NK-92 (cell line): ENCODE results near the gene RASSF3.
"Not testable (repeated sequence)": the region's sequence is repeated elsewhere in the genome, so short reads cannot be mapped to it uniquely, and the experiment has no call there.

Experiments
- DNase-seq: peaks from one replicate; lab custom pipeline; 2025; ENCODE audit not compliant: unreplicated experiment; lab: John Stamatoyannopoulos, UW

RASSF3 gene, protein sequence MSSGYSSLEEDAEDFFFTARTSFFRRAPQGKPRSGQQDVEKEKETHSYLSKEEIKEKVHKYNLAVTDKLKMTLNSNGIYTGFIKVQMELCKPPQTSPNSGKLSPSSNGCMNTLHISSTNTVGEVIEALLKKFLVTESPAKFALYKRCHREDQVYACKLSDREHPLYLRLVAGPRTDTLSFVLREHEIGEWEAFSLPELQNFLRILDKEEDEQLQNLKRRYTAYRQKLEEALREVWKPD

DNA sequence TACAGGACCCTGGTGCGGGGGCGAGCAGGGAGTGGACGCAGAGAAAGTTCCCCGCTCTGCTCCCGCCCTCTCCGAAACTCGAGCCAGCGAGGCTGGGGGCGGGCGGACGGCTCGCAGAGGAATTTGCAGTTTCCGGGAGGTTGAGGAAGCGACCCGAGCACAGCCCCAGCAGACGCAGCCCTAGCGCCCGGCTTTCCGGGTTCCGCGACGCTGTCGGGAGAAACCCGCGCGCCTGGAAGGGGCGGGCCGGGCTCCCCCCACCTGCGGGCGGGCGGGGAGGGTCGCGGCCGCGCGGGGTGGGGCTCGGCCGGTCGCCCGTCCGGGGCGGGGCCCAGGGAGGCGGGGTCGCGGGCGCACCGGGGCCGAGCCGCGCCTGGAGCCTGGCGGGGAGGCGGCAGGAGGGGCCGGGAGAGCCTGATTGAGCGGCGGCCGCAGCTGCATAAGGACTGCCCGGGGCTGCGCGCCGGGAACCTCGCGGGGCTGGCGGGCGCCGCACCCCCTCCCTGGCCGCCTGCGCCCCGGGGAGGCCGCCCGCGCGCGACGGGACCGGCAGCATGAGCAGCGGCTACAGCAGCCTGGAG, at the start of gene RASSF3:
TSS of gene RASSF3 (plus strand) at position 417 of the 581 bp plus-strand sequence. CDS start at position 555, 138 bp downstream.
- DNase-seq: no peak

DNA sequence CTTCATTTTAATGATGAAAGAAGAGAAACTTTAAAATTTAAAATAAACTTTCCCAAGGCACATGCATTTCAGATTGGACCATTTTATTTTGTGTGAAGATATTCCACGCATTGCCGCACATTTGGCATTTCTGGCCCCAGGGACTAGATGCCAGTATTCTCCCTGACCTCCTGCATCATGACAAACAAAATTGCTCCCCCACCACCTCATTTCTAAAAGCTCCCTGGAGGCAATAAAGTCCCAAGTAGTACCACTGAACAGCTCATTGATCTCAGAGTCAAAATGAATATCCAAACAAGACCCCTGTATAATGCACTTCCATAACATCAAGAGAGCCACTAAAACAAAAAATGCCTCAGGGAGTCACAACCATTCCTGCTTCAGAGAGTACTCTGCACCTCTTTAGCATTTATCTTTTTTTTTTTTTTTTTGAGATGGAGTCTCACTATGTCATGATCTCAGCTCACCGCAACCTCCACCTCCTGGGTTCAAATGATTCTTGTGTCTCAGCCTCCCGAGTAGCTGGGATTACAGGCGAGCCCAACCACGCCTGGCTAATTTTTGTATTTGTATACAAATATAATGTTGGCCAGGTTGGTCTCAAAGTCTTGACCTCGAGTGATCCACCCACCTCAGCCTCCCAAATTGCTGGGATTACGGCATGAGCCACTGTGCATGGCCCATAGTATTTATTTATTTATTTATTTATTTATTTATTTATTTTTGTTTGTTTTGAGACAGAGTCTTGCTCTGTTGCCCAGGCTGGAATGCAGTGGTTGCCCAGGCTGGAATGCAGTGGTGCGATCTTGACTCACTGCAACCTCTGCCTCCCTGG, 48.8 kb upstream of the RASSF3 start:
- DNase-seq: no peak

DNA sequence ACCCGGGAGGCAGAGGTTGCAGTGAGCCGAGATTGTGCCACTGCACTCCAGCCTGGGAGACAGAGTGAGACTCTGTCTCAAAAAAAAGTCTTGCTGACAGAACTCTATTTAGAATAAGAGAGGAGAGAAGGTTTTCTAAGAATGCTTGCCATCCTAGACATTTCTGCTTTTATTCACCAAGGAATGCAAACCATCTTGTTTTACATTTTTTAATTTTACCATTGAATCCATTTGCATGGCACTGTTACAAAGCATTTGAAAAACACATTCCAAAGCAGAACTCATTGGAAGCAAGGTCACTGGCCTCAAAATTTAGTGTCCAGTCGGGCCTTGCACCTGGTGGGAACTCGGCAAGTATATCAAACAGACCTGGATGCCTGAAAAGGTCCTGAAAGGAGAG, 44.2 kb upstream of the RASSF3 start:
- DNase-seq: no peak

DNA sequence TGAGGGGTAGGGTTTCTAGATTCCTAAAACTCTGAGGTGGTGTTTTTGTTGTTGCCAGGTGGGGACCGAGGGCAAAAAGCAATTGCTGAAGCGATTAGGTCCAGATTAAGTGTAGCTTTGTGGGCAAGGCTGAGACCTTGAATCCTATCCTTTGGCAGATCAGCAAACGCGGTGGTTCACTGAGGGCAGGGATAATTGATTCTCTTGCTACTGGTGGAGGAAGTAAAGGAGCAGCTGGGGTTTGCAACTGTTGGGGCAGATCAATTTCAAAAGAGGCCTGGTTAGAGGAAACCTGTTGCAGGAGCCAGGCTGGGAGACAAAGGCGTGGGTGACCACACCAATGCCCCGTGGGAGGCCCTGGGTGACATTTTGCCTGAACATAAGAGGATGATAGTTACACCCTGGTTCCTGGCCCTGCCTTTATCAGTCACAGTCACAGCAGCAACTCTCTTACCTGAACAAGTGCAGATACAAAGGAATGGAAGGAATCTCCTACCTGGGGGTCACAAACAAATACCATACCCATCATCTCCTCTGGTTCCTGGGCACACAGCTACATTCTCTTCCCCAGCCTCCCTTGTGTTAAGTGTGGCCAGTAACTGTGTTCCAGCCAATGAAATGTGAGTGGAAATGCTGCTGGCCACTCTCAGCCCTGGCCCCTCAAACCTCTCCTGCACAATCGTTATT, 43.3 kb upstream of the RASSF3 start:
- no peak for DNase-seq

DNA sequence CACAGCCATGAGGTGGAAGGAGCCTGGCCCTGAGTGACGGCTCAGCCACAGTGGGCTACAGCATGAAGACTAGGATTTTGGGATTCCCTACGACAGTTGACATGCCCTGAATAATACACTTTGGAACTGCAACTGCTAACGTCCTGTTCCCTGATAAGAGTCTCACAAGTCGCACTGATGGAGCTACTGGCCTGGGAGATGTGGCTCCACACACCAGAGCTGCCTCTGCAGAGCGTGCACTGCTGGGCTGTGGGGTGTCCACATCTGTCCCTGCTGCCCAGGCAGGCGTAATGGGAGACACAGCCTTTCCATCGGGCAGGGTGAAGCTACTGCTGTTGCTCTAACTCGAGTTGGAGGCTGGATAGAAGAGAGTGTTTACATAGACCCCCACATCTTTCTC, 42.7 kb upstream of the RASSF3 start:
- no peak for DNase-seq

DNA sequence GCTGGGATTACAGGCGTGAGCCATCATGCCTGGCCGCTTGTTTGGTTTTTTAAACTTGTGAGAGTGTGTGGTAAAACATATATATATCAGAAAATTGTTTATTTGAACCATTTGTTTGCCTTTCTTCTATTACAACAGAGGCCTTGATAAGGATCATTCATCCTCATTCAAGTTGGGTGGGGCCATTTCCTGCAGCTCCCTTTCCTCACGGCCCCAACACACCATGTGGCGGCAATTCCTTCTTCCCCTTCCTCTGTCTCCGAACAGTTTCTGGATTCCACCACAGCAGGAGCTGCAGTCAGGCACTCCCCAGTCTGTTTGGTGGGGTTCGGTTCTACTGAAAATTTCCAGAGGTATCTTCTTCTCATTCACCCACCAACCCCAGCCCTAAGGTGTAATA, 42.0 kb upstream of the RASSF3 start:
- DNase-seq: no peak

DNA sequence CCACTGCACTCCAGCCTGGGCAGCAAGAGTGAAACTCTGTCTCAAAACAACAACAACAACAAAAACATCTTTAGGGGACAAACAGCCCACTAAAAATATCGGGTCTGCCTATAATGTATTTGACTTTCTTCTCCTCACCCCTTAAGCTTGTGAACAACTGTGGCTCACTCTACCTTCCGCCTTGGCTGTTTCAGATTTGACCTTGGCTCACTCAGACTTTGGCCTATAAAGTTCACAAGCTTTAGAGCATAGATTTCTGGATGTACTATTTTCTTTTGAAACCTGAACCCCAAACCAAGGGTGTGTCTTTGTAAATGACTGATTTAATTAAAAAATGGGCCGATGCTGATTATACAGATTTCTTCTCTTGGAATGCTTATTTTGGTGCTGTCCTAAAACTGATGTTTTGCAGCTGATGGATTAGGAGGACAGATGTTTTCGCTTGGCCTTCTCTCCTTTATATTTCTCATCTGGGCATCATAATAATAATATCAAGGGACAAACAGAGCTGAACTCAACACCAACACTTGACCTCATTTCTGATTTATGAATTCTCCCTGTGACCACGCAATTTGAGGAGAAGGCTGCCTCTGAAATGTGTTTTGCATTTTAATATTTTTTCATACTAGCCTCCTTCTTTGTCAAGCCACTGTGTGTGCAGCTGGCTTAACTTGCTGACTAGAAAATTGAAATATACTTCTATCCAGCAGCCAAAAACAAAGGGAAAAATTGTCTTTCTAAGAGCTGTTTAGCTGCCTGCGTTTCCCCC, 40.2 kb upstream of the RASSF3 start:
- no peak for DNase-seq

DNA sequence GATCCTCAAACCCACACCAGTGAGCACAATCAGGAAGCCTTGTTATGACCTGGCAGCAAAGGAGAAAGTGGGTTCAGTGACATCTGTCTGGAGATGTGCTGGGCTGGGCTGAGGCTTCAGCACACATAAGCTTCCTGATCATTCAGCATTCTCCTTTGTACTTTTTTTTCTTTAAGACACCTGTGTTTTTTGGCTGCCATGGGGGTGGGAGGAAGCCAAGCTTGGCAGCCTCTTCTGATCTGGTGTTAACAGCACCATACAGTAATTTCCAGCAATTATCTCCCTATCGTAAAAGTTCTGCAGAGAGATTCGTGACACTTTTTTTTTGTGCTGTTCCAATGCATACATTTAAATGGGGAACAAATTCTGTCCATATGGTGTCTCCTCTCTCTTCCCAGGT, 38.9 kb upstream of the RASSF3 start:
- DNase-seq: no peak

DNA sequence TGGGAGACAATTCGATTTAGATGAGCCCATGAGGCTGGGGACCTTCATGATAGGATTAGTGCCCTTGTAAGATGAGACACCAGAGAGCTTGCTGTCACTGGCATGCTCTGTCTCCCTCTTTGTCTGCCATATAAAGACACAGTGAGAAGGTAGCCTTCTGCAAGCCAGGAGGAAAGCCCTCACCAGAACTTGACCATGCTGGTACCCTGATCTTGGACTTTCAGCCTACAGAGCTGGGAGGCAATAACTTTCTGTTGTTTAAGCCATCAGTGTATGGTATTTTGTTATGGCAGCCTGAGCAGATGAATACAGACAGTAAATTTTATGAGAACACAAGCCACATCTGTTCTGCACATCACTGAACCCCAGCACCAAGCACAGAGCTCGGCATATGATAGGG, 38.1 kb upstream of the RASSF3 start:
- DNase-seq: no peak

DNA sequence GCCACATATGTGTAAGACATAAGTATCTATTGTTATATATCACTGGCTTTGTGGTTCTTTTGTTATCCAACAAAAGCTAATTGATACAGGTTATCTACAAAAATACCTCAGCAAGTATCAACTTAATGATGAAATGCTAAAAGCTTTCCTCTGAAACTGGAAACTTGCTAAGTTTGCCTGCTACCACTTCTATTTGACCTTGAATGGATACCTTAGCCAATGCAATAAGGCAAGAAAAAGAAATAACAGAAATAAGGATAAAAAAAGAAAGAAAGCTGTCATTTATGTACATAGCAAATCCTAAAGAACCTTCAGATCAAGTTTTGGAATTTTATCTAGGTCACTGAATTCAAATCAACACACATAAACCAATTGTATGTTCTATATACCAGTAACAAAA, 35.5 kb upstream of the RASSF3 start:
- no peak for DNase-seq

DNA sequence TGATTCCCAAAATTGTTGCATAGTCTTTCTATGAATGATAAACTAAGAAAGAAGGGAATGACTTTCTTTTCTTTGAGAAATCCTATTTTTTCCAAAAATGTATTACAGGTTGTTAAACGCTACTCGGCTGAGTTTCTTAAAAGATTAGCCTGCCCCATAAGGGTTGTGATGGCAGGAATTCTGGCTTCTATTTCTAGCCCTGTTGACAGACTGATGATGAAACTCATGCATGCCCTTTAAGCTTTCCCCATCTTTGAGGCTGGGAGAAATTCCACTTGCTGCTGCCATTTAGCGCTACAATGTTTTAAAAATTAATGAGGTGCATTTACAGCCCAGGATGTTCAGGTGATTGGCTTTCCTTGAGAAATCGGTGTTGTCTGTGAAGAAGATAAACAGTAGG, 33.2 kb upstream of the RASSF3 start:
- DNase-seq: no peak

DNA sequence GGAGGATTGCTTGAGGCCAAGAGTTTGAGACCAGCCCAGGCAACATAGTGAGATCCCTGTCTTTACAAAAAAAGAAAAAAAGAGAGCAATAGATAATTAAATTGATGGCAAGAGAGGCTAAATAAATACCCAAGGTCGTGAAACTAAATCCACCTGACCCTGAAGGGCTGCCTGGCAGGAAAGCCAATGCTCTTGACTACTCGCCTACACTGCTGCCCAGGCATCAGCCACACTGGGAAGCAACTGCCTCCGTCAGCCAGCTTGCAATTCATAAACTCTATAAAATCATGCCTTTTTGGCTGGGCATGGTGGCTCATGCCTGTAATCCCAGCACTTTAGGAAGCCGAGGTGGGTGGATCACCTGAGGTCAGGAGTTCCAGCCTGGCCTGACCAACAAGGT, 31.7 kb upstream of the RASSF3 start:
- DNase-seq: no peak

DNA sequence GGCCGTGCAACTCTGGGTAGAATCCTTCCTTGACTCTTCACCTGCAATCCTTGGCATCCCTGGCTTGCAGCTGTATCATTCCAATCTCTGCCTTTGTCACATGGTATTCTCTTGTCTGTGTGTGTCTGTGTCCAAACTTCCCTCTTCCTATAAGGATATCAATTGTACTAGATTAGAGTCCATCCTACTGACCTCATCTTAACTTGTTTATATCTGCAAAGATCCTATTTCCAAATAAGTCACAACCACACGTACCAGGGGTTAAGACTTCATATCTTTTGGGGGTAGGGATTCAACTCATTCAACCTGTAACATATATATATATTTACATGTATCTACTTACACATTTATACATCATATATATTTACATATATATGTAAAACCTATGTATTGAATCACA, 29.6 kb upstream of the RASSF3 start:
- no peak for DNase-seq

DNA sequence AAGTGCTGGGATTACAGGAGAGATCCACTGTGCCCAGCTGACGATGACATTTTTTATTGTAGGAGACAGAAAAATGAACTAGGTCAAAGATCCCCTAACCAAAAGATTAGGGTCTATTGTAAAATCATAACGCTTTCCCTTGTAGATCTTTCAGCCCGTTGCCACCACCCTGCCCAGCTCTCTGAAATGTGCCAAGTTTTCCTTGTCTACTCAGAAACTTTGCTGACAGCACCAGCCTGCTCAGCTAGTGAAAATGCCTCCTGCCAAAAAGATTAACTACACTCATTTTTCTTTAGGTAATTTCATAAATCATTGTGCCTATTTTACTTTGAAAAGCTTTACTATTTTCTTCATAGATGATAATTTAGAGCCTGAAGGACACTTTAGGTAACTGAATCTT, 28.2 kb upstream of the RASSF3 start:
- no peak for DNase-seq

DNA sequence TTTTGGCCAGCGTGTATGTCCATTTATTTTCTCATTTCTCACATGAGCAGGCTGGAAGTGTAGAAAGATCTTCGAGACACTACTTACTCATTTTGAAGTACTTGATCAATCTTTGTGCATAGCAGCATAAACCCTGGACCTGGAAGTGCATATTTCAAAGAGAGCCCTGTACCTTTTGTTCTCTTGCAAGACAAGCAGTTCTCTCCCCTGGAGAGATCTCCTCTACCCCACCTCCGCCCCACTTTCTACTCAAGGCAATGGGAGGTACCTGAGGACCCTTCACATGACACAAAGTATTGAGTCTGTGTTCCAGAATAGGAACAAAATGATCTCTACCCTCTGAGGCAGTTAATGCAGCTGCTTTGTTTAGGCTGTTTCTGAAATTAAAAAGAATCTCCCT, 27.4 kb upstream of the RASSF3 start:
- DNase-seq: no peak

DNA sequence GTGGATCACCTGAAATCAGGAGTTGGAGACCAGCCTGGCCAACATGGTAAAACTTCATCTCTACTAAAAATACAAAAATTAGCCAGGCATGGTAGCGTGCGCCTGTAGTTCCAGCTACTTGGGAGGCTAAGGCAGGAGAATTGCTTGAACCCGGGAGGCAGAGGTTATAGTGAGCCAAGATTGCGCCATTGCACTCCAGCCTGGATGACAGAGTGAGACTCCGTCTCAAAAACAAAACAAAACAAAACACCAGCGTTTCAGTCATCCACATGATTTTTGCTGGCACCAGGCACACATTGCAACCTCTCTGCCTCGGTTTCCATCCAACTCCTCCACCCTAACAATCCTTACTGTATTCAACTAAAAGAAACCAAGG, 26.9 kb upstream of the RASSF3 start:
- not testable (repeated sequence) for DNase-seq

DNA sequence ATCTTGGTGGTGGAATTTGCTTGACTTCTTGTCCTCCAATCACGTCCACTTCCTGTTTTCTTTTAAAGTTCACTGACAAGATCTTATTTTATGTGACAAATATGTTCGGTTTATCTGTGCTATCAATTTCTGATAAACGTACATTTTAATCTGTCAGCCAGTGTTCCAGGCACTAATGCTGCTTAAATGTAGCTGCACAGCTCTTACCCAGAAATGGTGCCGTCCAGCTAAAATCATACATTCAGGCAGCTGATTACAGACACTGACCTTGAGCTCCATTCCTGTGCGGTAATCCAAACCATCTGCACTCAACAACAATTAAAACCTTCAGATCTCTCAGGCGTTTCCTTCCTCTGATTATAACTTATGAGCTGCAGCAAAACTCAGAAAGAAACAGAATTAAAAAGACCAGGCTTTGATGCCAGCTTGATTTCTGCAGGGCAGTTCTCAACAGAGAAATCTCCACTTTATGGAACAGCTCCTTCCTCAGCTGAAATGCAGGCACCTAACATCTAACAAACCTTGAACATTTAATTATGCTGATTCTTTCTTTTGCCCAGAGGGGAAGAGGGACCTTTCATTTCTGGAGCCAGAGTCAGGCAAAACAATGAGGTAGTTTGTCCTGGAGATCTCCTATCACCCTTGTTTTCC, 26.4 kb upstream of the RASSF3 start:
- DNase-seq: no peak

DNA sequence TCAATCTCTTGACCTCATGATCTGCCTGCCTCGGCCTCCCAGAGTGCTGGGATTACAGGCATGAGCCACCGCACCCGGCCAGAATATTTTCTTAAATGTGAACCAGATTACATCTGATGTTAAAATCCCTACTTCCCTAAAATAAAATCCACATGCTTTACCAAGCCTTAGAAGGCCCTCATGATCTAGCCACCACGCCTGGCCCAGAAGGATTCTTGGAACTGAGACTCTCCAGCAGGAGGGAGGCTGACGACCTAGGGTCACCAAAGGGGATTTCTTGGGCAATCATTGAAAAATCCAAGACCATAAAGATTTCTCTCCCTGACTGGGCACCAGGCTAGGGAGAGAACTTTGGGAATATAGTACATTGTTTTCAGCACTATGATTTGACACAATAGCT, 25.2 kb upstream of the RASSF3 start:
- DNase-seq: no peak

DNA sequence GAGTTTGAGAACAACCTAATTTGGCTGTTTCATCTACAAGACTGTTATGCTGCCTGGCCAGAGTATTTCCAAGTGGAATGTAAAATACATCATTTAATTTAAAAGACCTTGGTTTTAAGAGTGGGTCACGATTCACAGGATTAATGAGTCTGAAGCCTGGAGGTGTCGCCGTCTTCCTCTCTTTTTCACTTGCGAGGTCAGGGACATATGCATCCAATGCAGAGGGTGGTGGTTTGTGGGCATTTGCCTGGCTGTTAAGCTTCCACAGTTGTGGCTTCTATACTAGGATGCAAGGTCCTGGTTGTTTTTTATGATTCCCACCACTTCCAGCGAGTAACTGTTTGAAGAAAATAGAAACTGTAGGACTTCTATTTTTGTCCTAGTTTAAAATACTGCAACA, 22.8 kb upstream of the RASSF3 start:
- DNase-seq: no peak

DNA sequence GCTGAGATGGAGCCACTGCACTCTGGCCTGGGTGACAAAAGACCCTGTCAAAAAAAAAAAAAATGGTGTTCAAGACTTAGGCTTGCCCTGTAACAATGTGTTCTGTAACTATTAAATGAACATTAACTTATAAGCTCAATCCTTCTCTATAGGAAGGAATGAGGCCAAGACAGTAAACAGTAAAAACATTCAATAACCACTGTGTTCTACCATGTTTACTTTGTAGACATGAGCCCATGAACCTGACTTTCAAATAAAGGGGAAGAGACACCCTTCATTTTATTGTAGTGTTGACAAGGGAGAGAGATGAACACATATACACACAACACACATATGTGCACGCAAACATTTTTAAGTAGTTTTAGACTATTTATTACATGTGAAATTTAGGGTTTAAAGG, 20.1 kb upstream of the RASSF3 start:
- DNase-seq: no peak
